Kidney (tissue), 22 donors: ENCODE measurements around the gene SLC24A2. TPM values are rescaled to one million over a fixed set of nuclear protein-coding genes. Genes with fewer than 3 reads are reported as not detected.
"Not testable (repeated sequence)": the region's sequence is repeated elsewhere in the genome, so short reads cannot be mapped to it uniquely, and the experiment has no call there.

Experiments
- DNase-seq, 5 donors: peaks; one replicate each; pipeline ENCODE4 v3.0.0-alpha.2; 2013 to 2020
- FAIRE-seq: peaks from 2 replicates; lab custom pipeline; 2012; peaks lifted over from hg19 to GRCh38; lab: Jason Lieb, UNC
- H3K27ac ChIP-seq, 2 donors: one replicate each; pipeline ENCODE4 v1.7.0; 2013; ENCODE audit warnings: low read depth in 2 of 2, low read length in 2 of 2, inconsistent platforms in 1 of 2
- H3K27me3 ChIP-seq: one replicate; pipeline ENCODE4 v1.7.1; 2013; ENCODE audit warnings: low read length, inconsistent platforms; ENCODE audit not compliant: control insufficient read depth, insufficient read depth
- H3K36me3 ChIP-seq, 3 donors: one replicate each; pipeline versions ENCODE4 v1.7.0 to v1.7.1; 2013; ENCODE audit warnings: low read length in 3 of 3, control low read depth in 1 of 3, inconsistent platforms in 1 of 3; ENCODE audit not compliant: insufficient read depth in 3 of 3, control insufficient read depth in 2 of 3
- H3K4me1 ChIP-seq, 3 donors: one replicate each; pipeline versions ENCODE4 v1.7.0 to v1.7.1; 2013; ENCODE audit warnings: low read length in 3 of 3, inconsistent platforms in 1 of 3, low read depth in 1 of 3; ENCODE audit not compliant: control insufficient read depth in 2 of 3, insufficient read depth in 2 of 3
- H3K4me3 ChIP-seq, 3 donors: one replicate each; pipeline versions ENCODE4 v1.7.0 to v1.8.1; 2013; ENCODE audit warnings: low read length in 3 of 3, control low read depth in 1 of 3, inconsistent platforms in 1 of 3
- H3K9ac ChIP-seq, 3 donors: one replicate each; pipeline versions ENCODE4 v1.7.0 to v1.7.1; 2013; ENCODE audit warnings: low read length in 3 of 3, control low read depth in 1 of 3, inconsistent platforms in 1 of 3
- H3K9me3 ChIP-seq, 3 donors: one replicate each; pipeline versions ENCODE4 v1.7.0 to v1.7.1; 2013; ENCODE audit warnings: low read length in 3 of 3, control low read depth in 1 of 3, inconsistent platforms in 1 of 3; ENCODE audit not compliant: control insufficient read depth in 2 of 3, insufficient read depth in 1 of 3
- intact Hi-C: fragments of 100-400 bp; cut with DNase I; formaldehyde crosslinking; loops from one replicate; pipeline ENCODE4 v1.11.1; 2022
- long read RNA-seq, 10 donors: library from polyadenylated mRNA in 1 of 10; unstranded in 1 of 10; transcript quantifications; one replicate each; pipeline ENCODE4 v2.0.0 and lab custom pipeline, GENCODE V29; 2021 to 2026
- polyA plus RNA-seq: library from polyadenylated mRNA; stranded (reverse); fragments of 350-450 nt; fragmentation: Illumina TruSeq; extraction: RNeasy Lipid Tissue Mini Kit (QIAGEN cat#74804); gene quantifications from one replicate; pipeline ENCODE4 v1.2.3, GENCODE V29; 2014; ENCODE audit warnings: low read depth, low replicate concordance; ENCODE audit not compliant: insufficient read depth
- total RNA-seq: library from RNA; stranded (reverse); fragmentation: NEBNext Ultra II Directional; extraction: Animal tissue kit (Norgen Biotek cat#: 25700); gene quantifications from one replicate; pipeline ENCODE4 v1.2.1, GENCODE V29; 2021
- TF ChIP-seq, protein P1 (sequence below): IDR thresholded peaks from 3 replicates; pipeline ENCODE4 v1.5.1; 2012; ENCODE audit warnings: mild to moderate bottlenecking, moderate library complexity, borderline replicate concordance; ENCODE audit not compliant: insufficient read depth; ENCODE audit errors: extremely low read depth
- donor health status: control.
- donor health status: control.
- donor health status: control.
- donor health status: control.
- donor health status: control.
- donor health status: DM: yes; HTN: yes; CAD: no.
- donor health status: Normal renal cell carcinoma (clear cell type).

SLC24A2 gene
- total RNA-seq = not detected
- 0.15 TPM for polyA plus RNA-seq
- long read RNA-seq, donor 1 = 0 reads
- long read RNA-seq, donor 2 = 0 reads
- long read RNA-seq, donor 3 = 0 reads
- long read RNA-seq, donor 4 = 0 reads
- long read RNA-seq, donor 5 = 0 reads
- long read RNA-seq, donor 6 = 0 reads
- long read RNA-seq, donor 7 = 0 reads
- long read RNA-seq, donor 8 = 0 reads
- long read RNA-seq, donor 9 = 0 reads
- long read RNA-seq, donor 10 = 0 reads

DNA sequence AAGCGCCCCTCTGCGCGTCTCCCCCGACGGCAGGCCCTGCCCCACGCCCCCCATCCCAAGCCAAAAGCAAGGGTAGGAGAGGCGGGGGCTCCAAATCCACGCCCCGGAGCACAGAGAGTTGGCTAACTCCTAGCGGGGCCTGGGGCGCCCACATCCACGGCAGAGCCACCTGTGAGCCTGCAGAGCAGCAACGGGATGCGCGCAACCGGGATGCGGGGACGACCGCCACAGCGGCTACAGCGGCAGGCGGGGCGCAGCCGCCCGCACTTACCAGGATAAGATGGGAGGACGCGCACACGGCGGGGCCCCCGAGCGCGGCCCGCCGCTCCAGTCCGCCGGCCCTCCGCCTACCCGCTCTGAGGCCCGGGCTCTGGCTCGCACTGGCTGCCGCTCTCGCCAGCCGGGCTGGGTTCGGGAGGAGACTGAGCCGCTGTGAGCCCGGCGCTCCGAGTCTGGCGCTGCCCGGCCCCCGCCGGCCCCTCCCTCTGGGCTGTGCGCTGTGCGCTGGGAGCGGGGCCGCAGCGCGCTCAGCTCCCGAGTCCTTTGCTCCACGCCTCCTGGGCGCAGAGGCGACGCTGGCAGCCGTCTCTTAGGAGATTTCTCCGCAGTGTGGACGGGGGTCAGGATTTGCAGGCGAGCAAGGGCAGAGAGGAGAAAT is at the start of gene SLC24A2:
TSS of gene SLC24A2 (minus strand) at position 424 of the 658 bp plus-strand sequence.
- Histone ChIP-seq H3K9me3 (no peaks in the 10 kb centered on the region), H3K9ac (no peak within 1 kb of the TSS), H3K36me3 (no peaks in the 10 kb centered on the region), H3K4me3 (no peak within 1 kb of the TSS), H3K27ac (no peak within 1 kb of the TSS), H3K27me3 (peaks cover 9% of the 10 kb centered on the region), H3K4me1 (no peaks in the 10 kb centered on the region)
- TF ChIP-seq, protein P1, sequence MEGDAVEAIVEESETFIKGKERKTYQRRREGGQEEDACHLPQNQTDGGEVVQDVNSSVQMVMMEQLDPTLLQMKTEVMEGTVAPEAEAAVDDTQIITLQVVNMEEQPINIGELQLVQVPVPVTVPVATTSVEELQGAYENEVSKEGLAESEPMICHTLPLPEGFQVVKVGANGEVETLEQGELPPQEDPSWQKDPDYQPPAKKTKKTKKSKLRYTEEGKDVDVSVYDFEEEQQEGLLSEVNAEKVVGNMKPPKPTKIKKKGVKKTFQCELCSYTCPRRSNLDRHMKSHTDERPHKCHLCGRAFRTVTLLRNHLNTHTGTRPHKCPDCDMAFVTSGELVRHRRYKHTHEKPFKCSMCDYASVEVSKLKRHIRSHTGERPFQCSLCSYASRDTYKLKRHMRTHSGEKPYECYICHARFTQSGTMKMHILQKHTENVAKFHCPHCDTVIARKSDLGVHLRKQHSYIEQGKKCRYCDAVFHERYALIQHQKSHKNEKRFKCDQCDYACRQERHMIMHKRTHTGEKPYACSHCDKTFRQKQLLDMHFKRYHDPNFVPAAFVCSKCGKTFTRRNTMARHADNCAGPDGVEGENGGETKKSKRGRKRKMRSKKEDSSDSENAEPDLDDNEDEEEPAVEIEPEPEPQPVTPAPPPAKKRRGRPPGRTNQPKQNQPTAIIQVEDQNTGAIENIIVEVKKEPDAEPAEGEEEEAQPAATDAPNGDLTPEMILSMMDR = no peak
- intact Hi-C loops = no loop called here
- no peak for FAIRE-seq
- peak in 3 of 5 donors; percentile 6 to 14 (median 8) for DNase-seq

DNA sequence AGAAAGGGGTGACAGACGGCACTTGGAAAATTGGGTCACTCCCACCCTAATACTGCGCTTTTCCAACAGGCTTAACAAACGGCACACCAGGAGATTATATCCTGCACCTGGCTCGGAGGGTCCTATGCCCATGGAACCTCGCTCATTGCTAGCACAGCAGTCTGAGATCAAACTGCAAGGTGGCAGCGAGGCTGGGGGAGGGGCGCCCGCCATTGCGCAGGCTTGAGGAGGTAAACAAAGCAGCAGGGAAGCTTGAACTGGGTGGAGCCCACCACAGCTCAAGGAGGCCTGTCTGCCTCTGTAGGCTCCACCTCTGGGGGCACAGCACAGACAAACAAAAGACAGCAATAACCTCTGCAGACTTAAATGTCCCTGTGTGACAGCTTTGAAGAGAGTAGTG is 44.5 kb upstream of the SLC24A2 start:
- H3K27ac ChIP-seq, H3K4me1 ChIP-seq, H3K9ac ChIP-seq, DNase-seq, H3K27me3 ChIP-seq, H3K4me3 ChIP-seq, H3K36me3 ChIP-seq, intact Hi-C loops, FAIRE-seq, H3K9me3 ChIP-seq: not testable (repeated sequence)

DNA sequence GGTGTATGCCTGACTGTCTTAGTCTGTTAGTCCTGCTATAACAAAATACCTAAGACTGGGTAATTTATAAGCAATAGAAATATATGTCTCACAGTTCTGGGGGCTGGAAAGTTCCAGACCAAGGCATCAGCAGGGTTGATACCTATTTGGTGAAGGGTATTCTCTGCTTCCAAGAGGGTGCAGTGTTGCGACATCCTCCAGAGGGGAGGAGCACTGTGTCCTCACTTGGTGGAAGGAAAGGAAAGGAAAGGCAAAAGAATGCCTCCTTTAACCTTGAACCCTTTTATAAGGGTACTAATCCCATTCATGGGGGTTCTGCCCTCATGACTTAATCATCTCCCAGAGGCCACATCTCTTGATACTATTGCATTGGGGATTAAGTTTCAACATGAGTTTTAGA is 42.0 kb upstream of the SLC24A2 start:
- DNase-seq (no peak), FAIRE-seq (no peak)
- no peak overlapping the region for H3K9ac ChIP-seq
- H3K9me3 ChIP-seq = no peaks in the 10 kb centered on the region
- no peaks in the 10 kb centered on the region for H3K27me3 ChIP-seq
- no peak overlapping the region for H3K4me3 ChIP-seq
- TF ChIP-seq, protein P1 = no peak
- H3K27ac ChIP-seq = no peak overlapping the region
- intact Hi-C loops = no loop called here
- no peaks in the 10 kb centered on the region for H3K4me1 ChIP-seq
- H3K36me3 ChIP-seq = no peaks in the 10 kb centered on the region

DNA sequence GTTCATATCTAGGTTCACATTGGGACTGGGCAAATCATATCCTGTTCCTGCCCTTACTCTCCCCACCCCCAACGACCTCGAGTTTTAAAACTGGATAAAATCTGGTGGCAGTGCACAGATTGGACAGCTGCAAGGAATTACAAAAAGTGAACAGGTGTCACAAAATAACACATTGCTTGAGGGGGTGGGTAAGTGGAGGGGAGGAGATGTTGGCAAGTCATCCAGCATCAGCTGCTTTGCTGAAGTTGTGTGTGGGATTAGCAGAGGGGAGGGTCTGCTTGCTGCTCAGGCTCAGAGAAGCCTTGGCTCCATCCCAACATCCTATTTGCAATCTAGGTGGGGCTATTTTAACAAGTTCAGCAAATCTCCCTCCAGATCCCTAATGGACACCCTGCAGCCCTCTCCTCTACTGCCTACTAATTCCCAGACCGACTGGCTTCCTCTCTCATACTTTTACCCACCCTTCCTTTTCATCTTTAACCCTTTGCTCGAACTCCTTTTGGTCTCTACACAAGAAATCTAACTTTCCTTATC is 39.8 kb upstream of the SLC24A2 start:
- Histone ChIP-seq H3K36me3 (no peaks in the 10 kb centered on the region), H3K27me3 (no peaks in the 10 kb centered on the region), H3K9me3 (no peaks in the 10 kb centered on the region), H3K4me3 (no peak overlapping the region), H3K27ac (no peak overlapping the region), H3K4me1 (no peaks in the 10 kb centered on the region), H3K9ac (no peak overlapping the region)
- intact Hi-C loops = no loop called here
- DNase-seq (no peak), FAIRE-seq (no peak)
- TF ChIP-seq, protein P1 = no peak
